ENCODE measurements around the gene ZNF665.

Gene ZNF665

GRCh38 chr19:53161123-53161522 lies 32.0 kb downstream of the ZNF665 start:
- Histone ChIP-seq H3K36me3 (peaks cover 18 to 22% (median 19%) of the 10 kb centered on the region in 3 donors), H3K4me1 (peaks cover 0 to 17% (median 16%) of the 10 kb centered on the region in 4 donors), H3K27me3 (no peaks in the 10 kb centered on the region), H3K9me3 (peaks cover 4 to 38% (median 28%) of the 10 kb centered on the region in 3 donors), H3K4me3 (no peak overlapping the region), H3K27ac (no peak overlapping the region)
- intact Hi-C loops (cut with DNase I; ENCODE audit: low total_unique reads), result no loop called here
- TF ChIP-seq, protein P1, sequence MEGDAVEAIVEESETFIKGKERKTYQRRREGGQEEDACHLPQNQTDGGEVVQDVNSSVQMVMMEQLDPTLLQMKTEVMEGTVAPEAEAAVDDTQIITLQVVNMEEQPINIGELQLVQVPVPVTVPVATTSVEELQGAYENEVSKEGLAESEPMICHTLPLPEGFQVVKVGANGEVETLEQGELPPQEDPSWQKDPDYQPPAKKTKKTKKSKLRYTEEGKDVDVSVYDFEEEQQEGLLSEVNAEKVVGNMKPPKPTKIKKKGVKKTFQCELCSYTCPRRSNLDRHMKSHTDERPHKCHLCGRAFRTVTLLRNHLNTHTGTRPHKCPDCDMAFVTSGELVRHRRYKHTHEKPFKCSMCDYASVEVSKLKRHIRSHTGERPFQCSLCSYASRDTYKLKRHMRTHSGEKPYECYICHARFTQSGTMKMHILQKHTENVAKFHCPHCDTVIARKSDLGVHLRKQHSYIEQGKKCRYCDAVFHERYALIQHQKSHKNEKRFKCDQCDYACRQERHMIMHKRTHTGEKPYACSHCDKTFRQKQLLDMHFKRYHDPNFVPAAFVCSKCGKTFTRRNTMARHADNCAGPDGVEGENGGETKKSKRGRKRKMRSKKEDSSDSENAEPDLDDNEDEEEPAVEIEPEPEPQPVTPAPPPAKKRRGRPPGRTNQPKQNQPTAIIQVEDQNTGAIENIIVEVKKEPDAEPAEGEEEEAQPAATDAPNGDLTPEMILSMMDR (IDR thresholded peaks at IDR 0.05), result no peak
- DNase-seq, result no peak

DNA sequence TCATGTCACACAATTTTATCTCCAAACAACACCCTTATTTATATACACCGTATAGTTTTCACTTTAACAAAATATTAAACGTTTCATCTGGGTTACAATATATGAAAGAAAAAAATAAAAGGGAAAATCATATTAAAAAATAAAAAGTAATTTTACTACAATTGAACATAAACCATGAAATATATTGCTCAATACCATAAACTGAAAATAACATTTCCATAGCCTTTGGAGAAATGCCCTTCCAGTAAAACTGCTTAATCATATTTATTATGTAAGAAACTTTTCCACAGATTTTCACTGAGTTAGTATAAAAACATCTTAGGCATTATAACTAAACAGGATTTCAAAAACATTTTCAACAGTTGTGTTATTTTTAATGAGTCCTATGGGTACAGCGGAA lies 32.8 kb downstream of the ZNF665 start:
- H3K27me3 ChIP-seq, result no peaks in the 10 kb centered on the region
- no peak overlapping the region for H3K4me3 ChIP-seq
- TF ChIP-seq, protein P1 (IDR thresholded peaks at IDR 0.05), result no peak
- H3K36me3 ChIP-seq, result peaks cover 14 to 22% (median 18%) of the 10 kb centered on the region in 3 donors
- H3K27ac ChIP-seq, result no peak overlapping the region
- no peak for DNase-seq
- intact Hi-C loops (cut with DNase I; ENCODE audit: low total_unique reads), result no loop called here
- peaks cover 0 to 17% (median 16%) of the 10 kb centered on the region in 4 donors for H3K4me1 ChIP-seq
- peaks cover under 1 to 33% (median 20%) of the 10 kb centered on the region in 3 donors for H3K9me3 ChIP-seq

GRCh38 chr19:53158119-53158656 lies 35.0 kb downstream of the ZNF665 start:
- peak overlapping the region; percentile 73 to 80 for H3K27ac ChIP-seq
- peaks cover 0 to 17% (median 16%) of the 10 kb centered on the region in 4 donors for H3K4me1 ChIP-seq
- H3K36me3 ChIP-seq, result peaks cover 23 to 33% (median 31%) of the 10 kb centered on the region in 3 donors
- TF ChIP-seq, protein P1 (IDR thresholded peaks at IDR 0.05), result no peak
- no peaks in the 10 kb centered on the region for H3K27me3 ChIP-seq
- peak overlapping the region; percentile 69 to 81 for H3K4me3 ChIP-seq
- DNase-seq, result peak; percentile 27 to 65
- intact Hi-C loops (cut with DNase I; ENCODE audit: low total_unique reads), result loop anchor here (10.0 kb wide), 1 partner anchor 53 kb away; the partner anchor contains the start of gene ZNF160
- H3K9me3 ChIP-seq, result peaks cover 0 to 26% (median 14%) of the 10 kb centered on the region in 3 donors

GRCh38 chr19:53157626-53158025 lies 35.5 kb downstream of the ZNF665 start:
- TF ChIP-seq, protein P1 (IDR thresholded peaks at IDR 0.05), result no peak
- intact Hi-C loops (cut with DNase I; ENCODE audit: low total_unique reads), result loop anchor here (10.0 kb wide), 1 partner anchor 53 kb away; the partner anchor contains the start of gene ZNF160
- DNase-seq, result no peak
- H3K27me3 ChIP-seq, result no peaks in the 10 kb centered on the region
- H3K9me3 ChIP-seq, result peaks cover 0 to 26% (median 14%) of the 10 kb centered on the region in 3 donors
- peaks cover 29 to 39% (median 37%) of the 10 kb centered on the region in 3 donors for H3K36me3 ChIP-seq
- H3K27ac ChIP-seq, result peak overlapping the region; percentile 73 to 80
- peak overlapping the region; percentile 69 to 81 for H3K4me3 ChIP-seq
- H3K4me1 ChIP-seq, result peaks cover 0 to 17% (median 16%) of the 10 kb centered on the region in 4 donors

GRCh38 chr19:53156850-53157249 lies 36.3 kb downstream of the ZNF665 start:
- no peak for DNase-seq
- TF ChIP-seq, protein P1 (IDR thresholded peaks at IDR 0.05), result no peak
- intact Hi-C loops (cut with DNase I; ENCODE audit: low total_unique reads), result loop anchor here (10.0 kb wide), 1 partner anchor 52 kb away; the partner anchor contains the start of gene ZNF160
- peaks cover 36 to 46% (median 45%) of the 10 kb centered on the region in 3 donors for H3K36me3 ChIP-seq
- no peaks in the 10 kb centered on the region for H3K27me3 ChIP-seq
- no peak overlapping the region for H3K27ac ChIP-seq
- no peak overlapping the region for H3K4me3 ChIP-seq
- H3K9me3 ChIP-seq, result peaks cover 0 to 28% (median 10%) of the 10 kb centered on the region in 3 donors
- H3K4me1 ChIP-seq, result peaks cover 0 to 17% (median 16%) of the 10 kb centered on the region in 4 donors

Data from tibial artery (tissue), 4 donors.